GM19372 (cell line): ENCODE measurements around the gene KIF1B.
"Not testable (repeated sequence)": the region's sequence is repeated elsewhere in the genome, so short reads cannot be mapped to it uniquely, and the experiment has no call there.

Experiments
- ATAC-seq: cut with Tn5 transposase; IDR thresholded peaks from one replicate; pipeline ENCODE4 v1.9.1; 2021; ENCODE audit warnings: mild to moderate bottlenecking, low read depth, moderate library complexity; ENCODE audit not compliant: unreplicated experiment

KIF1B gene

DNA sequence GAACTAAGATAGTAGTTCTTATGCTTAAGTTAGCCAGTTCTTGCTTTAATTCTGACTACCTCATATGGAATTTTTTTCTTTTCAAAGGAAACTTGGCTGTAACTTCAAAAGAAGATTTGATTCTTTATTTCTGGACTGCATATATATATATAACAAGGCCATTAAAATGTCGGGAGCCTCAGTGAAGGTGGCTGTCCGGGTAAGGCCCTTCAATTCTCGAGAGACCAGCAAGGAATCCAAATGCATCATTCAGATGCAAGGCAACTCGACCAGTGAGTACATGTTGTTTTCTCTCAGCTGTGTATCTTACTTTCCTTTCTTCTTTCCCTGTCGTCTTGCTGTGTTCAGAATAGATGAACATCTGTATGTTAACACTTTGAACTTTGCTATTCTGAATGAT, 21.8 kb downstream of the KIF1B start:
- no peak for ATAC-seq

GRCh38 chr1:10236405-10237156, 26.2 kb downstream of the KIF1B start:
- ATAC-seq, result no peak

GRCh38 chr1:10237157-10237539, 26.8 kb downstream of the KIF1B start:
- ATAC-seq, result no peak

- ATAC-seq, result no peak
Observed at GRCh38 chr1:10242135-10242534, 31.8 kb downstream of the KIF1B start.

DNA sequence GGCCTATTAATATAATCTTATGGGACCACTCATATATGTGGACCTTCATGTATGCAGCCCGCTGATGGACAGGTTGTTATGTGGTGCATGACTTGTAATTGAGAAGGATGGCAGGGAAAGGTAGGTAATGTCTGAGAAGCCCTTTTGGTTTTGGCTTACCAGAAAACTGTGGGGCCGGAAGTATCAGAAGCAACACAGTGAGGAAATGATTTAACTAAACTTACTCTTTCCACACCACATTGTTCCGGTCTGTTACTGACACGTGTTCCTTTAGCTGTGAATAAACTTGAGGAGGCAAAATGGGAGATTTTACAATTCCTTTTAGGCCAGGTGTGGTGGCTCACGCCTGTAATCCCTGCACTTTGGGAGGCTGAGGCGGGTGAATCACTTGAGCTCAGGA, 32.4 kb downstream of the KIF1B start:
- ATAC-seq, result no peak

GRCh38 chr1:10245674-10246073, 35.3 kb downstream of the KIF1B start:
- ATAC-seq, result no peak

GRCh38 chr1:10249808-10250457, 39.6 kb downstream of the KIF1B start:
- no peak for ATAC-seq

DNA sequence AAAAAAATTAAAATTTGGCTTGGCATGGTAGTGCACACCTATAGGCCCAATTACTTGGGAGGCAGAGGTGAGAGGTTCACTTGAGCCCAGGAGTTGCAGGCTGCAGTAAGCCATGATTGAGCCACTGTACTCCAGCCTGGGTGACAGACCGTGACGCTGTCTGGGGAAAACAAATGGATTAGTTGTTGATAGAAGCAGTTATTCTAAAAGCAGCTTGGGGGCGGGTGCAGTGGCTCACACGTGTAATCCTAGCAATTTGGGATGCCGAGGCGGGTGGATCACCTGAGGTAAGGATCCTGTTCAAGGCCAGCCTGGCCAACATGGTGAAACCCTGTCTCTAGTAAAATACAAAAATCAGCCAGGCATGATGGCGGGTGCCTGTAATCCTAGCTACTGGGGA, 40.3 kb downstream of the KIF1B start:
- no peak for ATAC-seq

DNA sequence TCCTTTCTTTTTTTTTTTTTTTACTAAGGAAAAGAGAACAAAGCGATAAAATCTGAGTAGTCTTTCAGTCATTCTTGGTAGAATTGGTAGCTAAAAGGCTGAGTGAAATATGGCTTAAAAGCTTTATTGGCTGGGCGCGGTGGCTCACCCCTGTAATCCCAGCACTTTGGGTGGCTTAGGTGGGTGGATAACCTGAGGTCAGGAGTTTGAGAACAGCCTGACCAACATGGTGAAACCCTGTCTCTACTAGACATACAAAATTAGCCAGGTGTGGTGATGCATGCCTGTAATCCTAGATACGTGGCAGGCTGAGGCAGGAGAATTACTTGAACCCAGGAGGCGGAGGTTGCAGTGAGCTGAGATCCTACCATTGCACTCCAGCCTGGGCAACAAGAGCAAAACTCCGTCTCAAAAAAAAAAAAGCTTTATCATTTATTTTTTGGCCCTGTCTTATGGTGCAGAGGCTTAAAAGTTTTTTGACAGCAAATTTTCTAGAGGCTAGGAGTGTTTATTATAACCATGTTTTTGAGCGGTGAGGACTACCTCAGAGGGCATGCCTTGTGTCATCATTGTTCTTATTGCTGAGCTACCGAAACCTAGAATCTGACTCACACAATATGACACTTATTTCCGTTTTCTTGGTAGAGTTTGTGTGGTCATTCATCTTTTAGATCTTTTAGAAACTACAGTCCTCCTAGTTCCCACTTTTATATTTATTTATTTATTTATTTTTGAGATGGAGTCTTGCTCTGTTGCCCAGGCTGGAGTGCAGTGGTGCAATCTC, 41.1 kb downstream of the KIF1B start:
- ATAC-seq, result not testable (repeated sequence)

DNA sequence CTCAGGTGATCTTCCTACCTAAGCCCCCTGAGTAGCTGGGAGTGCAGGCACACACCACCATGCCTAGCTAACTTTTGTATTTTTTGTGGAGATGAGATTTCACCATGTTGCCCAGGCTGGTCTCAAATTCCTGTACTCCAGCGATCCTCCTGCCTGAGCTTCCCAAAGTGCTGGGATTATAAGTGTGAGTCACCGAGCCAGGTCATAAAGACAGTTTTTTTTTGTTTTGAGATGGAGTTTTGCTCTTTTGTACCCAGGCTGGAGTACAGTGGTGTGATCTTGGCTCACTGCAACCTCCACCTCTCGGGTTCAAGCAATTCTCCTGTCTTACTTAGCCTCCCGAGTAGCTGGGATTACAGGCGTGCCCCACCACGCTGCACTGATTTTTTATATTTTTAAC, 42.1 kb downstream of the KIF1B start:
- ATAC-seq, result no peak

DNA sequence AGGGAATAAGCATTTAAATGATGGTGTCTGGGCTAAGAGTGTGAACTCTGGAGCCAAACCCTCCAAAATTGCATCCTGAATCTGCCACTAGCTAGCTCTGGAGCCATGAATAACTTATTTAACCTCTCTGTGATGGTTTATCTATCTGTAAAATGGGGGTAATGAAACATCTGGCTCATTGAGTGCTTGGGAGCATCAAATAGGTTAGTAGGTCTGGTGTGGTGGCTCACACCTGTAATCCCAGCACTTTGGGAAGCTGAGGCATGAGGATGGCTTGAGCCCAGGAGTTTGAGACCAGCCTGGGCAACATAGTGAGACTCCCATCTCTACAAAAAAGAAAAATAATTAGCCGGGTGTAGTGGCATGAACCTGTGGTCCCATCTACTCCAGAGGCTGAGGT, 42.8 kb downstream of the KIF1B start:
- ATAC-seq, result no peak

GRCh38 chr1:10253755-10254154, 43.4 kb downstream of the KIF1B start:
- no peak for ATAC-seq

DNA sequence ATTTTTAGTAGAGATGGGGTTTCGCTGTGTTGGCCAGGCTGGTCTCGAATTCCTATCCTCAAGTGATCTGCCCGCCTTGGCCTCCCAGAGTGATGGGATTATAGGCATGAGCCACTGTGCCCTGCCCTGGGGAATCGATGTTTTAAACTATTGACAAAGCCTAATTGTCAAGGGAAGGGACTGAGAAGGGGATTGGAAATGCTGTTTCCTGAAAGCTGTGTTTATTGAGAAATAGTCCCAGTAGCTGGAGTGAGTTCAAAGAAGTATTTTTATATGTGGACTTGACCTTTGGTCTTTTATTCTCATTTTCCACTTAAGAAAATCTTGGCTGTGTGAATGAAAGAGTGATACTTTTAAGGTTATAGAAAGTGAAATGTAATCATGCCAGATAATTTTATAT, 47.5 kb downstream of the KIF1B start:
- no peak for ATAC-seq

- ATAC-seq, result not testable (repeated sequence)
Observed at GRCh38 chr1:10259547-10259946, 49.2 kb downstream of the KIF1B start.

DNA sequence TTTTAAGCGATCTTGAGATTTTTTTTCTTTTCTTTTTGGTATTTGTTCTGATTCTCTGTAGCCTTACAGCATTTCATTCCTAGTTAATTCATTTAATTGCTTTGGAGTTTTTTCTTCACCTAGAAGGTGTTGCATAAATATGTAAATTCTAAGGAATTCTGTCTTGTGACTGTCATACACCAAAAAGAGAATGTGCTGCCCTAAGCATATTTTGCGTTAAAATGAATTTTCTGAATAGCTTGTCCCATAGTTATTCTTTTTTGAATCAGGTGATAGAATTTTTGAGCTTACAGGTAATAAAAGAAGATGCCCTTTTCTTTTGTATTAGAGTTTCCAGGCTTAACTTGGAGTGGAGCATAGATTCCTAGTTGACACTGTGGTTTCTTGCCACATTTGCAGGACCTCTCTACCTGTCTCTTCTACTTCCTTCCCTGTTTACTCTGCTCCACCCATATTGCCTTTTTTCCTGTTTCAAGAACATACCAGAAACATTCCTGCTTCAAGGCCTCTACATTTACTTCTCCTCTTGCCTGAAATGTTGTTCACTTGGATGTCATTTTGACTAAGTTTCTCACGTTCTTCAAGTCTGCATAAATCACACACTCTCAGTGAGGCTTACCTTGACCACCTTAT, 53.2 kb downstream of the KIF1B start:
- no peak for ATAC-seq

DNA sequence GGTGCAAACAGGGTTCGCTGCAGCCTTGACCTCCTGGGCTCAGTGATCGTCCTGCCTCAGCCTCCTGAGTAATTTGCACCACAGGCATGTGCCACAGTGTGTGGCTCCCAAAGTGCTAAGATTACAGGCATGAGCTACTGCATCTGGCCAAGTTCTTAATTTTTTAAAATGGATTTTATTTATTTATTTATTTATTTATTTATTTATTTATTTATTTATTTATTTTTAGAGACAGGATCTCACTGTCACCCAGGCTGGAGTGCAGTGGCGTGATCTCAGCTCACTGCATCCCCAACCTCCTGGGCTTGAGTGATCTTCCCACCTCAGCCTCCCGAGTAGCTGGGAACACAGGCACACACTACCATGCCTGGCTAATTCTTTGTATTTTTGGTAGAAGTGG, 54.7 kb downstream of the KIF1B start:
- ATAC-seq, result no peak

DNA sequence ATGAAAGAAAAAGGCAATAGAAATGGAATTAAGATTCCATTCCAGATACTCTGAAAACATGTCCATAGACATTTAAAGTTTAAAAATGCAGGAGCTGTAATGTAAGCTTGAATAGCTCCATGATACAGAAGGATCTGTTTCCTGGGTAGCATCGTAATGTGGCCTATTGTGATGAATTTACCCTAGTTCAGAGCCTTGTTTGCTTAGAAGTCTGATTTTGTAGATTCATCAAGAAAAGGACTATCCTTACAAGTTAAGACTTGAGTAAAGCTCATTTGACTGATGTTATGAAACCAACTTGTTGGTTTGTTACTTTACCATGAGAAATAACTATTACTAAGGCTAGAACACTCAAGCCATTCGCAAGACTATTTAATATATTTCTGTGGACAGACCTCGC, 55.5 kb downstream of the KIF1B start:
- ATAC-seq, result no peak

DNA sequence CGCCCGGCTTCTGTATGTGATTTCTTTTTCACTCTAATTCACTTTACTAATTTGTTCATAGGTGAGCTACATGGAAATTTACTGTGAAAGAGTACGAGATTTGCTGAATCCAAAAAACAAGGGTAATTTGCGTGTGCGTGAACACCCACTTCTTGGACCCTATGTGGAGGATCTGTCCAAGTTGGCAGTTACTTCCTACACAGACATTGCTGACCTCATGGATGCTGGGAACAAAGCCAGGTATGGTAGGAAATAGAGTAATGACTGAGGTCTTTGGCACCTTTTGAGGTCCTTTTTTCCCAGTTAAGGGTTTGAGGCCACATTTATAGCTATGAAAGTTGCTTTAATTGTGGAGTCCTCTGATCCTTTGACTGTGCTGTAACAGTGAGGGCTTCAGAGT, 56.9 kb downstream of the KIF1B start:
- ATAC-seq, result no peak

GRCh38 chr1:10267921-10268320, 57.6 kb downstream of the KIF1B start:
- no peak for ATAC-seq

DNA sequence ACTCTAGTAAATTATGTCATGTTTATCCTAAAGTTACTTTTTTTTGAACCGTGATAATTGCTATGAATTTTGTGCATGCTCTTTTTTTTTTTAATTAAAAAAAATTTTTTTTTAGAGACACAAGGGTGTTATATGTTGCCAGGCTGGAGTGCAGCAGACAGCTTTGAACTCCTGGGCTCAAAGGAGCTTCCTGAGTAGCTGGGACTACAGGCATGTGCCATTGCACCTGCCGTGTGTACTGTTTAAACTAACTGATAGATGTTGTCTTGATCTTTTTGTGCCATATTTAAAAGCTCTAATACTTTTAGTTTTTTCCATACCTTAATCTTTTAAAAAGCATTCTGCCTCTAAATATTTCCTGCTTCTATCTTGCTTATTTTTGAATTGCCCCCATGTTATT, 60.7 kb downstream of the KIF1B start:
- ATAC-seq, result no peak

- ATAC-seq, result no peak
Observed at GRCh38 chr1:10271869-10272268, 61.5 kb downstream of the KIF1B start.
